ENCODE results near the gene FCRL3. TPM values are rescaled to one million over a fixed set of nuclear protein-coding genes. Genes with fewer than 3 reads are reported as not detected.

FCRL3 gene
- total RNA-seq, 1 experiment from 2014 or later: not detected

- H3K4me3 ChIP-seq: no peak overlapping the region
- H3F3A ChIP-seq (ENCODE audit: insufficient read depth, low read depth): no peaks in the 10 kb centered on the region
- intact Hi-C loops (cut with micrococcal nuclease; ENCODE audit: unreplicated experiment): no loop called here
- no peak for DNase-seq
- H3K36me3 ChIP-seq (ENCODE audit: low read depth): no peaks in the 10 kb centered on the region
- H3K27me3 ChIP-seq (ENCODE audit: insufficient read depth, low read depth): peaks cover 9% of the 10 kb centered on the region; the same call in 1 of the 2 replicates
- ChIA-PET POLR2A (ENCODE audit: unreplicated experiment) (no interaction called here), CTCF (no interaction called here)
- H3K9me2 ChIP-seq (ENCODE audit: insufficient read depth): no peaks in the 10 kb centered on the region
- H2AFZ ChIP-seq: no peak overlapping the region
- H3K4me1 ChIP-seq (replicated peaks; ENCODE audit: insufficient read depth): no peaks in the 10 kb centered on the region
- H3K27ac ChIP-seq: no peak overlapping the region
- H3K9me3 ChIP-seq (ENCODE audit: insufficient read depth, low read depth): no peaks in the 10 kb centered on the region
- no TSS peak for BruUV-seq (replicated peaks)
- TF ChIP-seq CTCF (conservative IDR thresholded peaks at IDR 0.05): no peak
- no peak for TF ChIP-seq EZH2 (IDR thresholded peaks at IDR 0.05; ENCODE audit: low read depth)
- H4K20me1 ChIP-seq (ENCODE audit: insufficient read depth): no peaks in the 10 kb centered on the region
- H3K79me2 ChIP-seq (ENCODE audit: low read depth): no peaks in the 10 kb centered on the region
- no peak overlapping the region for H3K4me2 ChIP-seq
Observed at GRCh38 chr1:157724537-157725220, 24.1 kb upstream of the FCRL3 start.

GRCh38 chr1:157723157-157723556, 22.6 kb upstream of the FCRL3 start:
- Histone ChIP-seq H2AFZ (no peak overlapping the region), H3K9me3 (ENCODE audit: insufficient read depth, low read depth) (no peaks in the 10 kb centered on the region), H3K4me1 (replicated peaks; ENCODE audit: insufficient read depth) (no peaks in the 10 kb centered on the region), H3K27me3 (ENCODE audit: insufficient read depth, low read depth) (peaks cover 7% of the 10 kb centered on the region; the same call in 1 of the 2 replicates), H4K20me1 (ENCODE audit: insufficient read depth) (no peaks in the 10 kb centered on the region), H3K9me2 (ENCODE audit: insufficient read depth) (no peaks in the 10 kb centered on the region), H3K36me3 (ENCODE audit: low read depth) (no peaks in the 10 kb centered on the region), H3K79me2 (ENCODE audit: low read depth) (no peaks in the 10 kb centered on the region), H3K27ac (no peak overlapping the region), H3K4me2 (no peak overlapping the region), H3K4me3 (no peak overlapping the region), H3F3A (ENCODE audit: insufficient read depth, low read depth) (no peaks in the 10 kb centered on the region)
- no peak for TF ChIP-seq EZH2 (IDR thresholded peaks at IDR 0.05; ENCODE audit: low read depth)
- no peak for TF ChIP-seq CTCF (conservative IDR thresholded peaks at IDR 0.05)
- BruUV-seq (replicated peaks): no TSS peak
- DNase-seq: no peak
- ChIA-PET CTCF (no interaction called here), POLR2A (ENCODE audit: unreplicated experiment) (no interaction called here)
- intact Hi-C loops (cut with micrococcal nuclease; ENCODE audit: unreplicated experiment): no loop called here

- intact Hi-C loops (cut with micrococcal nuclease; ENCODE audit: unreplicated experiment): no loop called here
- POLR2A ChIA-PET (ENCODE audit: unreplicated experiment): no interaction called here
- TF ChIP-seq CTCF (conservative IDR thresholded peaks at IDR 0.05): no peak
- TF ChIP-seq EZH2 (IDR thresholded peaks at IDR 0.05; ENCODE audit: low read depth): no peak
- no peaks in the 10 kb centered on the region for H4K20me1 ChIP-seq (ENCODE audit: insufficient read depth)
- H3F3A ChIP-seq (ENCODE audit: insufficient read depth, low read depth): no peaks in the 10 kb centered on the region
- no peak overlapping the region for H2AFZ ChIP-seq
- CTCF ChIA-PET: no interaction called here
- no TSS peak for BruUV-seq (replicated peaks)
- no peaks in the 10 kb centered on the region for H3K79me2 ChIP-seq (ENCODE audit: low read depth)
- no peaks in the 10 kb centered on the region for H3K4me1 ChIP-seq (replicated peaks; ENCODE audit: insufficient read depth)
- H3K27me3 ChIP-seq (ENCODE audit: insufficient read depth, low read depth): peaks cover 7% of the 10 kb centered on the region; the same call in 1 of the 2 replicates
- no peak overlapping the region for H3K4me3 ChIP-seq
- no peak for DNase-seq
- no peak overlapping the region for H3K27ac ChIP-seq
- no peaks in the 10 kb centered on the region for H3K36me3 ChIP-seq (ENCODE audit: low read depth)
- no peaks in the 10 kb centered on the region for H3K9me3 ChIP-seq (ENCODE audit: insufficient read depth, low read depth)
- H3K9me2 ChIP-seq (ENCODE audit: insufficient read depth): no peaks in the 10 kb centered on the region
- no peak overlapping the region for H3K4me2 ChIP-seq
Observed at GRCh38 chr1:157721985-157722384, 21.4 kb upstream of the FCRL3 start.

Data from PC-9 (cell line).